H9 (cell line): ENCODE results near the gene MLLT3. TPM values are rescaled to one million over a fixed set of nuclear protein-coding genes. Genes with fewer than 3 reads are reported as not detected.

ENCODE experiments used
- DNase-seq: peaks from one replicate; pipeline ENCODE4 v3.0.0-alpha.2; 2017
- H2AFZ ChIP-seq: one replicate; pipeline ENCODE4 v1.6.1; 2013; ENCODE audit warnings: mild to moderate bottlenecking, low read length, control low read depth, moderate library complexity
- H2AK5ac ChIP-seq: 2 replicates; pipeline ENCODE4 v1.6.1; 2013; ENCODE audit warnings: low read length, control low read depth, mixed read lengths; ENCODE audit not compliant: insufficient read length
- H2BK120ac ChIP-seq: one replicate; pipeline ENCODE4 v1.6.1; 2013; ENCODE audit warnings: low read depth, mild to moderate bottlenecking, low read length, control low read depth, inconsistent platforms; ENCODE audit not compliant: poor library complexity, severe bottlenecking
- H2BK12ac ChIP-seq: 2 replicates; pipeline ENCODE4 v1.6.1; 2013; ENCODE audit warnings: low read length, control low read depth, mixed read lengths, low read depth; ENCODE audit not compliant: insufficient read length
- H2BK15ac ChIP-seq: 2 replicates; pipeline ENCODE4 v1.6.1; 2013; ENCODE audit warnings: low read depth, low read length, control low read depth
- H2BK20ac ChIP-seq: one replicate; pipeline ENCODE4 v1.6.1; 2013; ENCODE audit warnings: low read depth, mild to moderate bottlenecking, low read length, control low read depth, inconsistent platforms; ENCODE audit not compliant: poor library complexity, severe bottlenecking
- H2BK5ac ChIP-seq: 2 replicates; pipeline ENCODE4 v1.6.1; 2013; ENCODE audit warnings: low read length, control low read depth, mixed read lengths; ENCODE audit not compliant: insufficient read length
- H3K14ac ChIP-seq: 2 replicates; pipeline ENCODE4 v1.6.1; 2013; ENCODE audit warnings: low read length, control low read depth; ENCODE audit not compliant: insufficient read depth
- H3K18ac ChIP-seq: 2 replicates; pipeline ENCODE4 v1.6.1; 2013; ENCODE audit warnings: low read depth, mild to moderate bottlenecking, mixed read lengths, low read length, control low read depth; ENCODE audit not compliant: insufficient read length
- H3K23ac ChIP-seq: 2 replicates; pipeline ENCODE4 v1.6.1; 2013; ENCODE audit warnings: low read length, control low read depth, mixed read lengths, low read depth; ENCODE audit not compliant: insufficient read length
- H3K23me2 ChIP-seq: 2 replicates; pipeline ENCODE4 v1.6.1; 2013; ENCODE audit warnings: low read depth, mild to moderate bottlenecking, mixed read lengths, low read length, control low read depth; ENCODE audit not compliant: insufficient read length, poor library complexity, severe bottlenecking
- H3K27ac ChIP-seq: 2 replicates; pipeline ENCODE4 v1.5.1; 2013; ENCODE audit warnings: low read length, control low read depth, mixed read lengths, low read depth; ENCODE audit not compliant: insufficient read length
- H3K27me3 ChIP-seq: 2 replicates; pipeline ENCODE4 v1.6.1; 2013; ENCODE audit warnings: low read length, control low read depth, inconsistent platforms; ENCODE audit not compliant: insufficient read depth
- H3K4ac ChIP-seq: 2 replicates; pipeline ENCODE4 v1.6.1; 2013; ENCODE audit warnings: low read depth, mild to moderate bottlenecking, control low read depth, inconsistent platforms, low read length, moderate library complexity
- H3K4me1 ChIP-seq: 2 replicates; pipeline ENCODE4 v1.6.1; 2013; ENCODE audit warnings: low read length, control low read depth, inconsistent platforms; ENCODE audit not compliant: insufficient read depth
- H3K4me2 ChIP-seq: 2 replicates; pipeline ENCODE4 v1.6.1; 2013; ENCODE audit warnings: low read length, control low read depth, mixed read lengths; ENCODE audit not compliant: insufficient read length, insufficient read depth
- H3K56ac ChIP-seq: 2 replicates; pipeline ENCODE4 v1.6.1; 2013; ENCODE audit warnings: low read depth, mild to moderate bottlenecking, mixed read lengths, low read length, control low read depth; ENCODE audit not compliant: insufficient read length
- H3K79me1 ChIP-seq: 2 replicates; pipeline ENCODE4 v1.6.1; 2013; ENCODE audit warnings: low read depth, mild to moderate bottlenecking, moderate library complexity, low read length, control low read depth, inconsistent platforms; ENCODE audit not compliant: insufficient read depth, poor library complexity, severe bottlenecking
- H3K79me2 ChIP-seq: 2 replicates; pipeline ENCODE4 v1.6.1; 2013; ENCODE audit warnings: low read length, control low read depth, inconsistent platforms; ENCODE audit not compliant: insufficient read depth
- H3K9ac ChIP-seq: 2 replicates; pipeline ENCODE4 v1.6.1; 2013; ENCODE audit warnings: low read length, control low read depth, mixed read lengths; ENCODE audit not compliant: insufficient read length; ENCODE audit errors: extremely low read depth
- H3K9me3 ChIP-seq: one replicate; pipeline ENCODE4 v1.6.1; 2013; ENCODE audit warnings: low read depth, low read length, inconsistent platforms; ENCODE audit not compliant: control insufficient read depth
- H3T11ph ChIP-seq: one replicate; pipeline ENCODE4 v1.6.1; 2013; ENCODE audit warnings: mild to moderate bottlenecking, low read length, control low read depth, inconsistent platforms
- H4K20me1 ChIP-seq: one replicate; pipeline ENCODE4 v1.6.1; 2013; ENCODE audit not compliant: control insufficient read depth, insufficient read length, insufficient read depth
- H4K5ac ChIP-seq: 2 replicates; pipeline ENCODE4 v1.6.1; 2013; ENCODE audit warnings: low read depth, mild to moderate bottlenecking, mixed read lengths, low read length, control low read depth; ENCODE audit not compliant: insufficient read length
- H4K8ac ChIP-seq: replicated peaks from 2 replicates; pipeline ENCODE4 v1.6.1; 2013; ENCODE audit warnings: low read length, control low read depth, mixed read lengths, low read depth; ENCODE audit not compliant: insufficient read length
- H4K91ac ChIP-seq: 2 replicates; pipeline ENCODE4 v1.6.1; 2013; ENCODE audit warnings: low read depth, mild to moderate bottlenecking, moderate library complexity, mixed read lengths, low read length, control low read depth; ENCODE audit not compliant: insufficient read length
- H3K27ac Mint-ChIP-seq, 3 experiments: 2 replicates in 2 of 3; 3 replicates in 1 of 3; pipeline ENCODE4 v1.8.0; 2020 to 2021; ENCODE audit warnings: mixed read lengths in 3 of 3, mild to moderate bottlenecking in 1 of 3, moderate library complexity in 1 of 3
- H3K27me3 Mint-ChIP-seq: 2 replicates; pipeline ENCODE4 v1.8.0; 2021; ENCODE audit warnings: low read depth, mild to moderate bottlenecking, moderate library complexity, mixed read lengths
- H3K36me3 Mint-ChIP-seq, 3 experiments: 2 replicates in 2 of 3; 3 replicates in 1 of 3; pipeline ENCODE4 v1.8.0; 2020 to 2021; ENCODE audit warnings: low read depth in 3 of 3, mixed read lengths in 3 of 3; ENCODE audit not compliant: insufficient read depth in 1 of 3
- H3K4me1 Mint-ChIP-seq, 2 experiments: 2 replicates each; pipeline ENCODE4 v1.8.0; 2020; ENCODE audit warnings: mixed read lengths in 2 of 2
- H3K4me3 Mint-ChIP-seq, 2 experiments: 2 replicates in 1 of 2; 3 replicates in 1 of 2; pipeline ENCODE4 v1.8.0; 2020 to 2021; ENCODE audit warnings: mild to moderate bottlenecking in 2 of 2, mixed read lengths in 2 of 2, moderate library complexity in 1 of 2
- H3K9me3 Mint-ChIP-seq, 2 experiments: 2 replicates in 1 of 2; 3 replicates in 1 of 2; pipeline ENCODE4 v1.8.0; 2020; ENCODE audit warnings: mild to moderate bottlenecking in 2 of 2, mixed read lengths in 2 of 2, moderate library complexity in 1 of 2
- WGBS: extraction: QIAGEN DNeasy Blood & Tissue Kit; methylation state at CpG from one replicate; pipeline ENCODE4 v1.1.7; 2013; ENCODE audit warnings: missing lambda C conversion rate, low lambda C conversion rate, mixed read lengths; ENCODE audit not compliant: insufficient read length; ENCODE audit errors: extremely low coverage; 5-methylcytosine and 5-hydroxymethylcytosine counted together
- total RNA-seq: library from RNA; stranded (reverse); gene quantifications from 2 replicates; pipeline ENCODE4 v1.2.1, GENCODE V29; 2021
- TF ChIP-seq, protein P1 (sequence below): fragments of 200-600 bp; sonication (generic); conservative IDR thresholded peaks from 3 replicates; pipeline ENCODE4 v1.8.0; 2021; ENCODE audit warnings: antibody characterized with exemption, mild to moderate bottlenecking

The MLLT3 gene
- total RNA-seq, 1 experiment from 2014 or later, result 3.9 TPM

DNA sequence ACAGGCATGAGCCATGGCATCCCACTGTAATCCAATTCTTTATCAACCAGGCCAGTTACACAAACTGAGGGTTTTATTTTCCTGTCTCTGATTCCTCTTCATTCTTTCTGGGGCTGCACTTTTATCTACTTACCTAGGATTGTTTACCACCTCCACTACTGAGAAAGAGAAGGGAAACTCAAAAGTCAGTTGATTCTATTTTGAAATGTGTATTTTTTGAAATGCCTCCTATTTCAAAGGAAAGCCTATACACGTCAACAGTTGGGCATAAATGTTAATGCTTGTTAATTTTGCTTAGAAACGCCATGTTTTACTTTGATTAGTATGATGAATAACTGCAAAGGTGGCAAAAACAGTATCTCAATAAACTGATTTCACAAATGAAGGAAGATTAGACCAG is 92.5 kb downstream of the MLLT3 start:
- H3T11ph ChIP-seq, result no peak overlapping the region
- H3K23me2 ChIP-seq, result no peaks in the 10 kb centered on the region
- no peak overlapping the region for H2AFZ ChIP-seq
- H3K9me3 ChIP-seq, result no peaks in the 10 kb centered on the region
- H3K4ac ChIP-seq, result no peak overlapping the region
- H2BK120ac ChIP-seq, result no peak overlapping the region
- no peak overlapping the region for H2BK15ac ChIP-seq
- no peak overlapping the region for H3K9ac ChIP-seq
- peaks cover 13 to 15% of the 10 kb centered on the region in 2 experiments for H3K4me1 Mint-ChIP-seq
- no peaks in the 10 kb centered on the region; the same call in 1 of the 2 replicates for H3K4me1 ChIP-seq
- H3K27ac Mint-ChIP-seq, result no peak overlapping the region; a peak in 1 of 7 replicates
- no peak for DNase-seq
- H3K4me2 ChIP-seq, result no peak overlapping the region
- no peak overlapping the region for H3K18ac ChIP-seq
- no peaks in the 10 kb centered on the region for H3K27me3 ChIP-seq
- no peak overlapping the region for H3K23ac ChIP-seq
- H2BK5ac ChIP-seq, result no peak overlapping the region
- TF ChIP-seq, protein P1, sequence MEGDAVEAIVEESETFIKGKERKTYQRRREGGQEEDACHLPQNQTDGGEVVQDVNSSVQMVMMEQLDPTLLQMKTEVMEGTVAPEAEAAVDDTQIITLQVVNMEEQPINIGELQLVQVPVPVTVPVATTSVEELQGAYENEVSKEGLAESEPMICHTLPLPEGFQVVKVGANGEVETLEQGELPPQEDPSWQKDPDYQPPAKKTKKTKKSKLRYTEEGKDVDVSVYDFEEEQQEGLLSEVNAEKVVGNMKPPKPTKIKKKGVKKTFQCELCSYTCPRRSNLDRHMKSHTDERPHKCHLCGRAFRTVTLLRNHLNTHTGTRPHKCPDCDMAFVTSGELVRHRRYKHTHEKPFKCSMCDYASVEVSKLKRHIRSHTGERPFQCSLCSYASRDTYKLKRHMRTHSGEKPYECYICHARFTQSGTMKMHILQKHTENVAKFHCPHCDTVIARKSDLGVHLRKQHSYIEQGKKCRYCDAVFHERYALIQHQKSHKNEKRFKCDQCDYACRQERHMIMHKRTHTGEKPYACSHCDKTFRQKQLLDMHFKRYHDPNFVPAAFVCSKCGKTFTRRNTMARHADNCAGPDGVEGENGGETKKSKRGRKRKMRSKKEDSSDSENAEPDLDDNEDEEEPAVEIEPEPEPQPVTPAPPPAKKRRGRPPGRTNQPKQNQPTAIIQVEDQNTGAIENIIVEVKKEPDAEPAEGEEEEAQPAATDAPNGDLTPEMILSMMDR, result no peak
- H4K5ac ChIP-seq, result no peak overlapping the region
- no peaks in the 10 kb centered on the region for H4K20me1 ChIP-seq
- no peak overlapping the region for H4K8ac ChIP-seq
- WGBS, result no CpG with 5 or more reads among the region's 2 CpGs
- H3K79me1 ChIP-seq, result no peaks in the 10 kb centered on the region
- H3K4me3 Mint-ChIP-seq, result no peak overlapping the region
- H3K36me3 Mint-ChIP-seq, result no peaks in the 10 kb centered on the region
- H2AK5ac ChIP-seq, result no peak overlapping the region
- H4K91ac ChIP-seq, result no peak overlapping the region
- H3K9me3 Mint-ChIP-seq, result no peaks in the 10 kb centered on the region
- H2BK20ac ChIP-seq, result no peak overlapping the region
- no peak overlapping the region for H3K14ac ChIP-seq
- no peak overlapping the region for H3K56ac ChIP-seq
- no peaks in the 10 kb centered on the region for H3K79me2 ChIP-seq
- H3K27me3 Mint-ChIP-seq, result no peaks in the 10 kb centered on the region; the same call in 1 of the 2 replicates
- no peak overlapping the region for H3K27ac ChIP-seq
- H2BK12ac ChIP-seq, result no peak overlapping the region
